Measurements from ENCODE around the gene VTN.

VTN gene

GRCh38 chr17:28399808-28400207 lies 29.7 kb upstream of the VTN start:
- H3K27ac ChIP-seq = no peak overlapping the region
- TF ChIP-seq CTCF (conservative IDR thresholded peaks at IDR 0.05) (no peak), ZFX (IDR thresholded peaks at IDR 0.05) (no peak)

GRCh38 chr17:28398280-28398981 lies 28.3 kb upstream of the VTN start:
- no peak overlapping the region for H3K27ac ChIP-seq
- TF ChIP-seq ZFX (IDR thresholded peaks at IDR 0.05) (no peak), CTCF (conservative IDR thresholded peaks at IDR 0.05) (no peak)

DNA sequence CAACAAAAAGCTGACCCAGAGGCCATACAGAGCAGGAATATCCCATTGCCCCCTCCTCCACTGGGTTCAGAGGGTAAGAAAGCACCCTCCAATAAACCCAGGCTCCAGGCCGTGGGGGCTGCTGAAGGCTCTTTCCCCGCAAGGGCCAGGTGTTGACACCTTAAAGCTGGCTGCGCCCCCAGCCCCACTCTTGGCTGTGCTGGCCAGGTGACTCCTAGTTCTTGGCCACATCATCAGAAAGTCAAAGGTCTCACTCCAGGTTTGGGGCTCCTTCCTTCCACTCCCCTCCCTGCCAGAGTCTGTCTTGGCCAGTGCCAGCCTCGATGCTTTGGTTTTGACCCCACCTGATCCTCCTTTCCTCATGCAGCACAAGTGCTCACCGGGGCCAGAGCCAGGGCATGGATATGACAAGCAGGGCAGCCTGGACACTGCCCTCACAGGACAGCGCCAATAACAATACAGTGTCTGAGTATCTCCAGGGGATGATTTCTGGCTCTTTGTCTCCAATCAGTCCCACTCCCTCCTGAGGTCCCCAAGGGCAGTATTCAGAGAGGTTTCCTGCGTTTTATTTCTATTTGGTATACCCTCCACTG lies 27.7 kb upstream of the VTN start:
- TF ChIP-seq CTCF (conservative IDR thresholded peaks at IDR 0.05) (no peak), ZFX (IDR thresholded peaks at IDR 0.05) (no peak)
- no peak overlapping the region for H3K27ac ChIP-seq

- TF ChIP-seq CTCF (conservative IDR thresholded peaks at IDR 0.05) (no peak), ZFX (IDR thresholded peaks at IDR 0.05) (no peak)
- H3K27ac ChIP-seq = no peak overlapping the region
Measured at GRCh38 chr17:28397275-28397674, 27.2 kb upstream of the VTN start.

GRCh38 chr17:28396635-28397239 lies 26.6 kb upstream of the VTN start:
- no peak overlapping the region for H3K27ac ChIP-seq
- no peak for TF ChIP-seq ZFX (IDR thresholded peaks at IDR 0.05)
- no peak for TF ChIP-seq CTCF (conservative IDR thresholded peaks at IDR 0.05)

- no peak for TF ChIP-seq CTCF (conservative IDR thresholded peaks at IDR 0.05)
- TF ChIP-seq ZFX (IDR thresholded peaks at IDR 0.05) = no peak
- H3K27ac ChIP-seq = no peak overlapping the region
Measured at GRCh38 chr17:28395968-28396367, 25.9 kb upstream of the VTN start.

GRCh38 chr17:28395426-28395825 lies 25.3 kb upstream of the VTN start:
- no peak for TF ChIP-seq ZFX (IDR thresholded peaks at IDR 0.05)
- TF ChIP-seq CTCF (conservative IDR thresholded peaks at IDR 0.05) = no peak
- H3K27ac ChIP-seq = no peak overlapping the region
